ENCODE results near the gene GARRE1.

GRCh38 chr19:34241513-34242337 is 12.6 kb upstream of the GARRE1 start:
- TF ChIP-seq, protein P1, sequence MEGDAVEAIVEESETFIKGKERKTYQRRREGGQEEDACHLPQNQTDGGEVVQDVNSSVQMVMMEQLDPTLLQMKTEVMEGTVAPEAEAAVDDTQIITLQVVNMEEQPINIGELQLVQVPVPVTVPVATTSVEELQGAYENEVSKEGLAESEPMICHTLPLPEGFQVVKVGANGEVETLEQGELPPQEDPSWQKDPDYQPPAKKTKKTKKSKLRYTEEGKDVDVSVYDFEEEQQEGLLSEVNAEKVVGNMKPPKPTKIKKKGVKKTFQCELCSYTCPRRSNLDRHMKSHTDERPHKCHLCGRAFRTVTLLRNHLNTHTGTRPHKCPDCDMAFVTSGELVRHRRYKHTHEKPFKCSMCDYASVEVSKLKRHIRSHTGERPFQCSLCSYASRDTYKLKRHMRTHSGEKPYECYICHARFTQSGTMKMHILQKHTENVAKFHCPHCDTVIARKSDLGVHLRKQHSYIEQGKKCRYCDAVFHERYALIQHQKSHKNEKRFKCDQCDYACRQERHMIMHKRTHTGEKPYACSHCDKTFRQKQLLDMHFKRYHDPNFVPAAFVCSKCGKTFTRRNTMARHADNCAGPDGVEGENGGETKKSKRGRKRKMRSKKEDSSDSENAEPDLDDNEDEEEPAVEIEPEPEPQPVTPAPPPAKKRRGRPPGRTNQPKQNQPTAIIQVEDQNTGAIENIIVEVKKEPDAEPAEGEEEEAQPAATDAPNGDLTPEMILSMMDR (IDR thresholded peaks at IDR 0.05): no peak
- TF ChIP-seq POLR2A (IDR thresholded peaks at IDR 0.05): no peak

Data from adrenal gland (tissue), 5 donors.